Stimulated activated naive CD8-positive, alpha-beta T cell treated with anti-CD3 and anti-CD28 coated beads, Interleukin-15, Interleukin-2, amounts not matched to agents 100 ng/mL and 50 ng/mL, for 24 hours (primary cell): ENCODE data around the gene TACR1.
"Not testable (repeated sequence)": the region's sequence is repeated elsewhere in the genome, so short reads cannot be mapped to it uniquely, and the experiment has no call there.

ENCODE experiments used
- H3K27ac Mint-ChIP-seq: one replicate; pipeline ENCODE4 v1.8.0; 2021; ENCODE audit warnings: mild to moderate bottlenecking, mixed read lengths
- H3K27me3 Mint-ChIP-seq: one replicate; pipeline ENCODE4 v1.8.0; 2021; ENCODE audit warnings: mixed read lengths
- H3K36me3 Mint-ChIP-seq: one replicate; pipeline ENCODE4 v1.8.0; 2021; ENCODE audit warnings: low read depth, mixed read lengths
- H3K4me1 Mint-ChIP-seq: one replicate; pipeline ENCODE4 v1.8.0; 2021; ENCODE audit warnings: low read depth, mixed read lengths
- H3K4me3 Mint-ChIP-seq: one replicate; pipeline ENCODE4 v1.8.0; 2021; ENCODE audit warnings: mild to moderate bottlenecking, mixed read lengths
- H3K9me3 Mint-ChIP-seq: one replicate; pipeline ENCODE4 v1.8.0; 2021; ENCODE audit warnings: mixed read lengths

The TACR1 gene

GRCh38 chr2:75174519-75174918, 24.8 kb downstream of the TACR1 start:
- Mint-ChIP-seq H3K27me3 (peaks cover 9% of the 10 kb centered on the region), H3K27ac (no peak overlapping the region), H3K9me3 (no peaks in the 10 kb centered on the region), H3K4me3 (no peak overlapping the region), H3K36me3 (no peaks in the 10 kb centered on the region), H3K4me1 (no peaks in the 10 kb centered on the region)

GRCh38 chr2:75173740-75174139, 25.6 kb downstream of the TACR1 start:
- H3K9me3 Mint-ChIP-seq, result no peaks in the 10 kb centered on the region
- H3K27me3 Mint-ChIP-seq, result peaks cover 9% of the 10 kb centered on the region
- H3K4me1 Mint-ChIP-seq, result no peaks in the 10 kb centered on the region
- H3K27ac Mint-ChIP-seq, result no peak overlapping the region
- no peak overlapping the region for H3K4me3 Mint-ChIP-seq
- no peaks in the 10 kb centered on the region for H3K36me3 Mint-ChIP-seq

GRCh38 chr2:75171423-75171822, 27.9 kb downstream of the TACR1 start:
- not testable (repeated sequence) for H3K9me3 Mint-ChIP-seq, H3K27ac Mint-ChIP-seq, H3K27me3 Mint-ChIP-seq, H3K36me3 Mint-ChIP-seq, H3K4me3 Mint-ChIP-seq, H3K4me1 Mint-ChIP-seq

GRCh38 chr2:75170889-75171288, 28.4 kb downstream of the TACR1 start:
- Mint-ChIP-seq H3K9me3 (no peaks in the 10 kb centered on the region), H3K4me1 (no peaks in the 10 kb centered on the region), H3K36me3 (no peaks in the 10 kb centered on the region), H3K27me3 (peaks cover 9% of the 10 kb centered on the region), H3K27ac (no peak overlapping the region), H3K4me3 (no peak overlapping the region)

- Mint-ChIP-seq H3K9me3 (no peaks in the 10 kb centered on the region), H3K4me1 (no peaks in the 10 kb centered on the region), H3K27me3 (peaks cover 9% of the 10 kb centered on the region), H3K27ac (no peak overlapping the region), H3K4me3 (no peak overlapping the region), H3K36me3 (no peaks in the 10 kb centered on the region)
Observed at GRCh38 chr2:75168186-75168585, 31.1 kb downstream of the TACR1 start.

GRCh38 chr2:75166491-75166890, 32.8 kb downstream of the TACR1 start:
- Mint-ChIP-seq H3K4me3 (no peak overlapping the region), H3K9me3 (no peaks in the 10 kb centered on the region), H3K4me1 (no peaks in the 10 kb centered on the region), H3K27me3 (peaks cover 6% of the 10 kb centered on the region), H3K27ac (no peak overlapping the region), H3K36me3 (no peaks in the 10 kb centered on the region)

- no peaks in the 10 kb centered on the region for H3K36me3 Mint-ChIP-seq
- no peaks in the 10 kb centered on the region for H3K27me3 Mint-ChIP-seq
- no peaks in the 10 kb centered on the region for H3K4me1 Mint-ChIP-seq
- no peak overlapping the region for H3K4me3 Mint-ChIP-seq
- no peak overlapping the region for H3K27ac Mint-ChIP-seq
- no peaks in the 10 kb centered on the region for H3K9me3 Mint-ChIP-seq
Observed at GRCh38 chr2:75162897-75163296, 36.4 kb downstream of the TACR1 start.

GRCh38 chr2:75162259-75162658, 37.1 kb downstream of the TACR1 start:
- H3K36me3 Mint-ChIP-seq, result no peaks in the 10 kb centered on the region
- no peaks in the 10 kb centered on the region for H3K27me3 Mint-ChIP-seq
- H3K4me1 Mint-ChIP-seq, result no peaks in the 10 kb centered on the region
- H3K27ac Mint-ChIP-seq, result no peak overlapping the region
- no peaks in the 10 kb centered on the region for H3K9me3 Mint-ChIP-seq
- H3K4me3 Mint-ChIP-seq, result no peak overlapping the region

- Mint-ChIP-seq H3K4me1 (no peaks in the 10 kb centered on the region), H3K27me3 (no peaks in the 10 kb centered on the region)
Observed at GRCh38 chr2:75157435-75157834, 41.9 kb downstream of the TACR1 start.

GRCh38 chr2:75155115-75155514, 44.2 kb downstream of the TACR1 start:
- Mint-ChIP-seq H3K9me3 (no peaks in the 10 kb centered on the region), H3K36me3 (no peaks in the 10 kb centered on the region), H3K4me3 (no peak overlapping the region), H3K27me3 (no peaks in the 10 kb centered on the region), H3K27ac (no peak overlapping the region), H3K4me1 (no peaks in the 10 kb centered on the region)

More at GRCh38 chr2:75157435-75157834, 41.9 kb downstream of the TACR1 start:
- no peaks in the 10 kb centered on the region for H3K9me3 Mint-ChIP-seq
- H3K27ac Mint-ChIP-seq, result no peak overlapping the region
- H3K4me3 Mint-ChIP-seq, result no peak overlapping the region
- H3K36me3 Mint-ChIP-seq, result no peaks in the 10 kb centered on the region

- Mint-ChIP-seq H3K27me3 (no peaks in the 10 kb centered on the region), H3K4me1 (no peaks in the 10 kb centered on the region), H3K4me3 (no peak overlapping the region), H3K27ac (no peak overlapping the region), H3K36me3 (no peaks in the 10 kb centered on the region), H3K9me3 (no peaks in the 10 kb centered on the region)
Observed at GRCh38 chr2:75153221-75153620, 46.1 kb downstream of the TACR1 start.

GRCh38 chr2:75152243-75152642, 47.1 kb downstream of the TACR1 start:
- not testable (repeated sequence) for H3K36me3 Mint-ChIP-seq, H3K4me1 Mint-ChIP-seq, H3K4me3 Mint-ChIP-seq, H3K27me3 Mint-ChIP-seq, H3K27ac Mint-ChIP-seq, H3K9me3 Mint-ChIP-seq

GRCh38 chr2:75147884-75148283, 51.4 kb downstream of the TACR1 start:
- H3K4me3 Mint-ChIP-seq, H3K36me3 Mint-ChIP-seq, H3K4me1 Mint-ChIP-seq, H3K27ac Mint-ChIP-seq, H3K9me3 Mint-ChIP-seq, H3K27me3 Mint-ChIP-seq: not testable (repeated sequence)

- H3K36me3 Mint-ChIP-seq, result no peaks in the 10 kb centered on the region
- H3K27ac Mint-ChIP-seq, result no peak overlapping the region
- H3K4me3 Mint-ChIP-seq, result no peak overlapping the region
- no peaks in the 10 kb centered on the region for H3K9me3 Mint-ChIP-seq
- H3K4me1 Mint-ChIP-seq, result no peaks in the 10 kb centered on the region
- H3K27me3 Mint-ChIP-seq, result no peaks in the 10 kb centered on the region
Observed at GRCh38 chr2:75146606-75147332, 52.6 kb downstream of the TACR1 start.

- H3K27ac Mint-ChIP-seq, H3K9me3 Mint-ChIP-seq, H3K36me3 Mint-ChIP-seq, H3K4me3 Mint-ChIP-seq, H3K4me1 Mint-ChIP-seq, H3K27me3 Mint-ChIP-seq: not testable (repeated sequence)
Observed at GRCh38 chr2:75146221-75146605, 53.1 kb downstream of the TACR1 start.

GRCh38 chr2:75142081-75142480, 57.2 kb downstream of the TACR1 start:
- no peak overlapping the region for H3K27ac Mint-ChIP-seq
- no peaks in the 10 kb centered on the region for H3K9me3 Mint-ChIP-seq
- no peaks in the 10 kb centered on the region for H3K36me3 Mint-ChIP-seq
- no peaks in the 10 kb centered on the region for H3K4me1 Mint-ChIP-seq
- no peaks in the 10 kb centered on the region for H3K27me3 Mint-ChIP-seq
- H3K4me3 Mint-ChIP-seq, result no peak overlapping the region
